Stimulated activated CD8-positive, alpha-beta memory T cell treated with anti-CD3 and anti-CD28 coated beads, Interleukin-2, amount 100 ng/mL, for 1 hour (primary cell): ENCODE results near the gene GPLD1.

Source experiments
- DNase-seq, 2 donors: peaks; one replicate each; pipeline ENCODE4 v3.0.0-alpha.2; 2020; ENCODE audit warnings: low read depth in 2 of 2

GPLD1 gene

GRCh38 chr6:24458134-24458533, 31.2 kb downstream of the GPLD1 start:
- no peak for DNase-seq

- DNase-seq: no peak
These were observed 34.3 kb downstream of the GPLD1 start for GRCh38 chr6:24455061-24455460.

GRCh38 chr6:24454452-24454851, 34.9 kb downstream of the GPLD1 start:
- no peak for DNase-seq

- DNase-seq: no peak
These were observed 35.5 kb downstream of the GPLD1 start for GRCh38 chr6:24453921-24454320.

- no peak for DNase-seq
These were observed 37.6 kb downstream of the GPLD1 start for GRCh38 chr6:24451581-24452388.

- no peak for DNase-seq
These were observed 40.4 kb downstream of the GPLD1 start for GRCh38 chr6:24448828-24449525.

GRCh38 chr6:24448396-24448795, 41.0 kb downstream of the GPLD1 start:
- no peak for DNase-seq

- DNase-seq: no peak
These were observed 42.7 kb downstream of the GPLD1 start for GRCh38 chr6:24446670-24447069.

GRCh38 chr6:24445704-24446103, 43.7 kb downstream of the GPLD1 start:
- DNase-seq: no peak

- no peak for DNase-seq
These were observed 44.8 kb downstream of the GPLD1 start for GRCh38 chr6:24444588-24444987.

GRCh38 chr6:24441599-24441904, 47.8 kb downstream of the GPLD1 start:
- DNase-seq: no peak

- DNase-seq: no peak
These were observed 48.3 kb downstream of the GPLD1 start for GRCh38 chr6:24440897-24441598.

- DNase-seq: no peak
These were observed 49.4 kb downstream of the GPLD1 start for GRCh38 chr6:24439858-24440539.

- DNase-seq: no peak
These were observed 52.4 kb downstream of the GPLD1 start for GRCh38 chr6:24436979-24437378.

GRCh38 chr6:24432611-24433010, 56.8 kb downstream of the GPLD1 start:
- DNase-seq: no peak

GRCh38 chr6:24431045-24431451, 58.3 kb downstream of the GPLD1 start:
- DNase-seq: no peak

GRCh38 chr6:24430086-24430485, 59.3 kb downstream of the GPLD1 start:
- no peak for DNase-seq

GRCh38 chr6:24429146-24429545, 60.2 kb downstream of the GPLD1 start:
- no peak for DNase-seq

GRCh38 chr6:24428615-24429014, 60.8 kb downstream of the GPLD1 start:
- DNase-seq: no peak

GRCh38 chr6:24426729-24427446, 62.5 kb downstream of the GPLD1 start:
- no peak for DNase-seq

GRCh38 chr6:24425091-24425490, 64.3 kb downstream of the GPLD1 start:
- DNase-seq: no peak

GRCh38 chr6:24419526-24419925, 69.9 kb downstream of the GPLD1 start:
- no peak for DNase-seq
